ENCODE measurements around the gene HIF1AN.

DNA sequence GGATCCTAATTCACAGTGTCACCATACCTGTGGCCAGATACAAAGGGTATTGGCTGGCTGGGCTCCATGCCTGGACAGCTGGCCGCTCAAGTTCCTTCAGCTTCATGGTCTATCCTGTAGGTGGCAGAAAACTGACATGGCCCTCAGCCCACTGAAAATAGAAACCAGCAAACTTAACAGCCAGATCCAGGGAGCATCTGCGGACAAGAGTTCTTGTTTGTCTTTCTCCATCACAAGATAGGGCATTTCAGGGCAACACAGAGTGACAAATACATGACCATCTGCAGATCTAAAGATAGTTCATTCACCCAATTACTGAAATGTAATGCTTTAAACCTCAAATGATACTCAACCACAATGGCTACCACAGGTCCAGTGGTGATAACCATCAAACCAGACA is 18.9 kb upstream of the HIF1AN start:
- TF ChIP-seq EZH2 (IDR thresholded peaks at IDR 0.05; ENCODE audit: low read length), result no peak
- TF ChIP-seq, protein P1, sequence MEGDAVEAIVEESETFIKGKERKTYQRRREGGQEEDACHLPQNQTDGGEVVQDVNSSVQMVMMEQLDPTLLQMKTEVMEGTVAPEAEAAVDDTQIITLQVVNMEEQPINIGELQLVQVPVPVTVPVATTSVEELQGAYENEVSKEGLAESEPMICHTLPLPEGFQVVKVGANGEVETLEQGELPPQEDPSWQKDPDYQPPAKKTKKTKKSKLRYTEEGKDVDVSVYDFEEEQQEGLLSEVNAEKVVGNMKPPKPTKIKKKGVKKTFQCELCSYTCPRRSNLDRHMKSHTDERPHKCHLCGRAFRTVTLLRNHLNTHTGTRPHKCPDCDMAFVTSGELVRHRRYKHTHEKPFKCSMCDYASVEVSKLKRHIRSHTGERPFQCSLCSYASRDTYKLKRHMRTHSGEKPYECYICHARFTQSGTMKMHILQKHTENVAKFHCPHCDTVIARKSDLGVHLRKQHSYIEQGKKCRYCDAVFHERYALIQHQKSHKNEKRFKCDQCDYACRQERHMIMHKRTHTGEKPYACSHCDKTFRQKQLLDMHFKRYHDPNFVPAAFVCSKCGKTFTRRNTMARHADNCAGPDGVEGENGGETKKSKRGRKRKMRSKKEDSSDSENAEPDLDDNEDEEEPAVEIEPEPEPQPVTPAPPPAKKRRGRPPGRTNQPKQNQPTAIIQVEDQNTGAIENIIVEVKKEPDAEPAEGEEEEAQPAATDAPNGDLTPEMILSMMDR (optimal IDR thresholded peaks at IDR 0.05 in 1 of 3, IDR thresholded peaks at IDR 0.05 in 1 of 3, conservative IDR thresholded peaks at IDR 0.05 in 1 of 3; ENCODE audit: extremely low read depth in 1 of 3, insufficient read depth in 2 of 3, low read length in 3 of 3), result no peak

Data from keratinocyte (primary cell).